Endothelial cell (in vitro differentiated cells): ENCODE data around the gene FUT6. TPM values are rescaled to one million over a fixed set of nuclear protein-coding genes. Genes with fewer than 3 reads are reported as not detected.
"Not testable (repeated sequence)": the region's sequence is repeated elsewhere in the genome, so short reads cannot be mapped to it uniquely, and the experiment has no call there.

ENCODE experiments used
- DNase-seq: peaks from one replicate; pipeline ENCODE4 v3.0.0; 2021; ENCODE audit warnings: low spot score
- H3K27ac Mint-ChIP-seq: one replicate; pipeline ENCODE4 v1.8.0; 2021; ENCODE audit warnings: mixed read lengths, inconsistent platforms; ENCODE audit not compliant: unreplicated experiment
- H3K27me3 Mint-ChIP-seq: one replicate; pipeline ENCODE4 v1.8.0; 2021; ENCODE audit warnings: mild to moderate bottlenecking, moderate library complexity, mixed read lengths, inconsistent platforms; ENCODE audit not compliant: unreplicated experiment
- H3K36me3 Mint-ChIP-seq: one replicate; pipeline ENCODE4 v1.8.0; 2021; ENCODE audit warnings: mild to moderate bottlenecking, low read depth, mixed read lengths, inconsistent platforms; ENCODE audit not compliant: unreplicated experiment
- H3K4me1 Mint-ChIP-seq: one replicate; pipeline ENCODE4 v1.8.0; 2021; ENCODE audit warnings: mild to moderate bottlenecking, mixed read lengths, inconsistent platforms; ENCODE audit not compliant: unreplicated experiment
- H3K4me3 Mint-ChIP-seq: one replicate; pipeline ENCODE4 v1.8.0; 2021; ENCODE audit warnings: mild to moderate bottlenecking, mixed read lengths, inconsistent platforms; ENCODE audit not compliant: unreplicated experiment
- H3K9me3 Mint-ChIP-seq: one replicate; pipeline ENCODE4 v1.8.0; 2021; ENCODE audit warnings: mixed read lengths, inconsistent platforms; ENCODE audit not compliant: unreplicated experiment
- CTCF ChIP-seq: fragments of 200-600 bp; sonication (generic); IDR thresholded peaks from one replicate; pipeline ENCODE4 v1.5.0; 2021; ENCODE audit warnings: antibody characterized with exemption; ENCODE audit not compliant: unreplicated experiment
- total RNA-seq: library from RNA; stranded (reverse); fragmentation: NEBNext Ultra II Directional; extraction: Animal tissue kit (Norgen Biotek cat#: 25700); gene quantifications from one replicate; pipeline ENCODE4 v1.2.1, GENCODE V29; 2021; ENCODE audit not compliant: unreplicated experiment

The FUT6 gene
- total RNA-seq, 1 donor from 2014 or later, result 0.18 TPM

GRCh38 chr19:5851302-5851701 is 11.8 kb upstream of the FUT6 start, which contains the start of gene FUT3:
TSS of gene FUT3 (minus strand) at chr19:5851449.
- H3K27me3 Mint-ChIP-seq, result peaks cover 4% of the 10 kb centered on the region
- no peak within 1 kb of the TSS for H3K27ac Mint-ChIP-seq
- DNase-seq, result no peak
- H3K4me3 Mint-ChIP-seq, result no peak within 1 kb of the TSS
- no peaks in the 10 kb centered on the region for H3K9me3 Mint-ChIP-seq
- no peaks in the 10 kb centered on the region for H3K36me3 Mint-ChIP-seq
- TF ChIP-seq CTCF, result no peak
- H3K4me1 Mint-ChIP-seq, result peaks cover 6% of the 10 kb centered on the region

DNA sequence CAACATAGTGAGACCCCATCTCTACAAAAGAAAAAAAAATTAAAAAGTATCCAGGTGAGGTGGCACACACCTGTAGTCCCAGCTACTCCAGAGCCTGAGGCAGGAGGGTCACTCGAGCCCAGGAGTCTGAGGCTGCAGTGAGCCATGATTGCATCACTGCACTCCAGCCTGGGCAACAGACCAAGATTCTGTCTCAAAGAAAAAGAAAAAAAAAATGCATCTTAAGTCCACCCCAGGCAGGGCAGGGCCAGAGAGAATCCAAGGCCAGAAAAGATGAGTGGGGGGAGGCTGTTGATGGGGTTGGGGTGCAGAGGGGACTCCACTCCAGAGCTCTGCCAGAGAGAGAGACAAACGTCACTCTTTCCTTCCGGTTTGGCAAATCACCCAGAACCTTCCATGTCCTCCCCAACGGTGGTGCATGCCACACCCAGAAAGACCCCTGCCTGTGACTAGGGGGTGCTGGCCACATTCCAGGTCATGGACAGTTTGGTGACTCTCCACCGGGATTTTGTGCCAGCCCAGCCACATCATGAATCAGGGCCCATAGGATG is 11.3 kb upstream of the FUT6 start:
- Mint-ChIP-seq H3K9me3 (no peaks in the 10 kb centered on the region), H3K36me3 (no peaks in the 10 kb centered on the region), H3K4me1 (peaks cover 6% of the 10 kb centered on the region), H3K4me3 (no peak overlapping the region), H3K27me3 (peaks cover 4% of the 10 kb centered on the region), H3K27ac (no peak overlapping the region)
- TF ChIP-seq CTCF, result no peak
- DNase-seq, result no peak

DNA sequence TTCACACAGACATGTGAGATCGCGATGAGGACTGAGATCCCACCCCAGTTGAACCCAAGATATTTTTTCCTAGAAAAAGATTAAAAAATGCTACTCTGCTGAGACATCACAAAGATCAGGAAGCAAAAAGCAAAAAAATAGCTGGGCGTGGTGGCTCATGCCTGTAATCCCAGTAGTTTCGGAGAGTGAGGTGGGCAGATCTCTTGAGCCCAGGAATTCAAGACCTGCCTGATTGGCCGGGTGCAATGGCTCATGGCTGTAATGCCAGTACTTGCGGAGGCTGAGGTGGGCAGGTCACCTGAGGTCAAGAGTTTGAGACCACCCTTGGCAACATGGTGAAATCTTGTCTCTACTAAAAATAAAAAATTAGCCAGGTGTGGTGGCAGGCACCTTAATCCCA is 10.7 kb upstream of the FUT6 start:
- Mint-ChIP-seq H3K9me3 (no peaks in the 10 kb centered on the region), H3K4me1 (peaks cover 6% of the 10 kb centered on the region), H3K36me3 (no peaks in the 10 kb centered on the region), H3K4me3 (no peak overlapping the region), H3K27me3 (peaks cover 4% of the 10 kb centered on the region), H3K27ac (no peak overlapping the region)
- no peak for TF ChIP-seq CTCF
- no peak for DNase-seq

GRCh38 chr19:5848621-5849020 is 9.1 kb upstream of the FUT6 start:
- H3K9me3 Mint-ChIP-seq, H3K36me3 Mint-ChIP-seq, H3K27me3 Mint-ChIP-seq, H3K27ac Mint-ChIP-seq, DNase-seq, H3K4me3 Mint-ChIP-seq, H3K4me1 Mint-ChIP-seq: not testable (repeated sequence)

DNA sequence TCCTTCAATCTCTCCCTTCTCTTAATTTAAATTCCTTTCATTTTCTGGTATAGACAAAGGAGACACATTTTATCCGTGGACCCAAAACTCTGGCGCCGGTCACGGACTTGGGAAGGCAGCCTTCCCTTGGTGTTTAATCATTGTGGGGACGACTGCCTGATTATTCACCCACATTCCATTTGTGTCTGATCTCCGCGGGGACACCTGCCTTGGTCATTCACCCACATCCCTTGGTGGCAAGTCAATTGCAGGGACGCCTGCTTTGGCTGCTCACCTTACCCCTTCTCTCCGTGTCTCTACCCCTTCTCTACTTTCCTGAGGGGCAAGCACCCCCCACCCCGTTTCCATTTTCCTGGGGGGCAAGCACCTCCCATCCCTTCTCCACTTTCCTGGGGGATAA is 8.3 kb upstream of the FUT6 start:
- H3K27ac Mint-ChIP-seq, H3K4me1 Mint-ChIP-seq, H3K4me3 Mint-ChIP-seq, DNase-seq, H3K9me3 Mint-ChIP-seq, H3K36me3 Mint-ChIP-seq, H3K27me3 Mint-ChIP-seq: not testable (repeated sequence)

- no peak overlapping the region for H3K4me3 Mint-ChIP-seq
- TF ChIP-seq CTCF, result no peak
- H3K4me1 Mint-ChIP-seq, result no peaks in the 10 kb centered on the region
- no peaks in the 10 kb centered on the region for H3K9me3 Mint-ChIP-seq
- no peak overlapping the region for H3K27ac Mint-ChIP-seq
- H3K27me3 Mint-ChIP-seq, result peaks cover 5% of the 10 kb centered on the region
- DNase-seq, result no peak
- no peaks in the 10 kb centered on the region for H3K36me3 Mint-ChIP-seq
Measured at GRCh38 chr19:5844456-5845433, 5.2 kb upstream of the FUT6 start.
